Eye (tissue), 1 donor: ENCODE data around the gene GDI1.

Experiments
- DNase-seq: peaks from one replicate; pipeline ENCODE4 v3.0.0-alpha.2; 2015

Gene GDI1

DNA sequence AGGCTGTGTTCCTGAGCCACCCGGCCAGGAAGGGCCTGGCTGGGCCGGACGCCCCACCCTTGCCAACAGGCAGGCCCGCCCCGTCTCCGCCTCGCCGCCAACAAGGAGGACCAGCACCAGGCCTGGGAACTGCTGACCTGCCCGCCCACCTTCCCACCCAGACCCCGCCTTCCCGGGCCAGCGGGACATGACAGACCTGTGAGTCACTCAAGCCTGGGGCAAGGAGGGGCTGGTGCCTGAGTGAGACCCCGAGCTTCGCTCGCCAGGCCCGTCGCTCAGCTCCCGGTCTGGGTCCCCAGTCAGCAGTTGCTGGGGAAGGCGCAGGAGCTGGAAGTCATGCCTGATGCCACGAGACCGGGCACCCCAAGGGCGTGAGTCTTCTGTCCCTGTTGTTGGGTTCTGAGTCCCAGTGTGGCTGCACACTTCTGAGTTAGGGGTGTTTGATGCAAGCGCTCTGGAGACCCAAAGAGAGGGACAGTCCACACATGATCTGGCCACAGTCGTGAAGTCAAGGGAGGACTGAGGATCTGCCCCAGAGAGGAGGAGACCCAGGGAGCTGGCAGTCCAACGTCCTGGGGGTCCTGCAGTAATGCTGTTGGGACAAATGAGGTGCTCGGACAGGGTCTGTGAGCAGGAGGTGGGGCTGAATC is 27.6 kb upstream of the GDI1 start, which contains the start of gene DNASE1L1:
Gene DNASE1L1 (minus strand): TSS at position 33 of the 650 bp plus-strand sequence. CDS start 3,686 bp downstream, outside the sequence.
- no peak for DNase-seq

DNA sequence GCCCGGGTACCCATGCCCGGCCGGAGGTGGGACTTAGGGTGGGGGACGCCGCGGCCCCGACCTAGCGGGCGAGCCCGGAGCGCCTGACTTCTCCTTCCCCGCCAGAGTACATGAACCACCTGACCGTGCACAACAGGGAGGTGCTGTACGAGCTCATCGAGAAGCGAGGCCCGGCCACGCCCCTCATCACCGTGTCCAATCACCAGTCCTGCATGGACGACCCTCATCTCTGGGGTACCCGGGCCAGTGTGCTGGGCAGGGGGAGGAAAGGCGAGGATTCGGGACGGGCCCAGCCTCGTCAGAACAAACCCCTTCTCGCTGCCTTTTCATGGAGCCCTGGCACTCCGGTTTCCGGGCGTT is 25.0 kb upstream of the GDI1 start:
- peak; percentile 69 for DNase-seq

DNA sequence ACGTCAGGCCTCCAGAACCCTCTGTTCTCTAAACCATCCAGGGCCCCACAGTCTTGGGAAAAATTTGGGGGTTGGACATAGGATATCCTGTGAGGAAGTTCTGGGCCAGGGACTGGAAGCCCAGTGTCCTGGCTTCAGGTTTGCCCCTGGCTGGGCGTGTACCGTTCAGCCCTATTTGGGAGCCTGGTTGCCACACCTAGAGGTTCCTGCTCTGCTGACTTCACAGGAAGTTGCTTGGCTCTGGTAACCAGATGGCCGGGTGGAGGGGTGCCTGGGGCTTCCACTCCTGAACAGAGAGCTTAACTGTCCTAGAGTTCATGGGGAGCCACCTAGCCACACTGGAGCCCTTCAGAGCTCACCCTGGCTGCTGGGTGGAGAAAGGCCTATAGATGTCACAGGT is 24.5 kb upstream of the GDI1 start:
- DNase-seq: no peak

DNA sequence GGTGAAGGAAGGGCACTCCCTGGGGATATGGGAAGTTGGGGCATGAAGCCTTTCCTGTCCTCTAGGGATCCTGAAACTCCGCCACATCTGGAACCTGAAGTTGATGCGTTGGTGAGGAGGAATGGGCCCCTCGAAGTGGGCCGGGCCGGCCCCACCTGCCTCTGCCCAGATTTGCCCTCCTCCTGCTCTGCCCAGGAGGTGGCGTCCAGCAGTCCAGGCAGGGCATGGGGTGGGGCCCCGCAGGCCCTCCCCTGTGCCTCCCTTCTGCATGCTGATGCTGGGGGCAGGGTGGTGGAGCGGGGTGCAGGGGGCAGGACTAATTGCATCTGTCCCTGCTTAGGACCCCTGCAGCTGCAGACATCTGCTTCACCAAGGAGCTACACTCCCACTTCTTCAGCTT is 23.8 kb upstream of the GDI1 start:
- no peak for DNase-seq

DNA sequence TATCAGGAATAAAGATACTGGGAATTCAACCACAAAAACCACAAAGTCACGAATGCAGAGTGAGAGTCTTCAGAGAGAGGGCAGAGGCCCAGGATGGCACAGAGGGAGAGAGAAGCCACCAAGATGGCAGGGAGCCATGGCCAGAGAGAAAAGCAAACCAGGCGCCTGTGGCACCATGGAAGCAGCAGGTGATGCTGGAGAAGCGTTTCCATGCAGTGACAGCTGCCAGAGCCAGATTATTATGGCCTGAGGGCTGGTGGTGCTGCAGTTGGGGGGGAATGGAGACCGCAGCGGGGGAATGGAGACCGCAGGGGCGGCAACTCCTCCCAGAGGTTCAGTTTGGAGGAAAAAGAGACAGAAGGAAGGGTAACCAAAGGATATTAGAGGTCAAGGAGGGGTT is 19.8 kb upstream of the GDI1 start:
- no peak for DNase-seq

DNA sequence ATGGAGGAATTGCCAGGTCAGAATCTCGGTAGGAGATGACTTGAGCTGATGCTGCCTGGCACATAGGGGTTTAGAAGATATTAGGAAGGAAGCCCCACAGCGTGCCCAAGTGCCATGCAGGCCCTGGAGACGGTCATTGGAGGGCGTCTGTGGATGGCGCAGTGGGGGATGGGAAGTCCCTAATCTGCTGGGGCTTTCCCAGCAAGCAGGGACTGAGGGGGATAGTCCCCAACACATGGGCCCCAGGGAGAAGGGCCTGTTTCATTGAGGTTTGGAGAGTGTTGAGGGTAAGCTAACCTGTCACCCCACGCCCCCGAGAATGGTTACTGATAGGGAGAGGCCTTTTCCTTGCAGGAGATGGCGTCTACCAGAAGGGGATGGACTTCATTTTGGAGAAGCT is 17.8 kb upstream of the GDI1 start:
- no peak for DNase-seq

DNA sequence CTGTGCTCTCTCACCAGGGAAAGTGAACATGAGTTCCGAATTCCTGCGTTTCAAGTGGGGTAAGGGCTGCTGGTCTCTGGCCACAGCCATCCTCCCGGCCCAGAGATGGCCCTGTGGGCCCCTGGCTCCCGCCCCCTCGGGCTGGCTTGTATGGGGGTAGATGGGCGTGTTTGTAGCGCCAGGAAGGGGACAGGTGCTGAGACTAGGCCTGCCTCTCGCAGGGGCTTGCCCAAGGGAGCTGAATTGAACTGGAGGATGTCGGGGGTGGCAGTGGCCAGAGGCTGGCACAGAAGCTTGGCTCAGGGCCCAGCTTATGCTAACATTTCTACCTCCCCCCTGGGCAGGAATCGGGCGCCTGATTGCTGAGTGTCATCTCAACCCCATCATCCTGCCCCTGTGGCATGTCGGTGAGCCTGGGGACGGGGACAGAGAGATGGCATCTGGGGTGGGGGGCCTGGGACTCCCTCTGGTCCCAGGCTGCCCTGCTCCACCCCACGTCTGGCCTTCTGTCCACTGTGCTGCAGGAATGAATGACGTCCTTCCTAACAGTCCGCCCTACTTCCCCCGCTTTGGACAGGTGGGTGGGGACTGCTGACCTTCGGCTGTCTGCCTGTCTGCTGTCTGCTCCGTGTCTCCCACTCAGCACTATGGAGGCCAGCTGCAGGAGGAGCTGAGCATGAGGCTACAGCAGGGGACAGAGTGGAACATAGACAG is 17.1 kb upstream of the GDI1 start:
- DNase-seq: no peak

DNA sequence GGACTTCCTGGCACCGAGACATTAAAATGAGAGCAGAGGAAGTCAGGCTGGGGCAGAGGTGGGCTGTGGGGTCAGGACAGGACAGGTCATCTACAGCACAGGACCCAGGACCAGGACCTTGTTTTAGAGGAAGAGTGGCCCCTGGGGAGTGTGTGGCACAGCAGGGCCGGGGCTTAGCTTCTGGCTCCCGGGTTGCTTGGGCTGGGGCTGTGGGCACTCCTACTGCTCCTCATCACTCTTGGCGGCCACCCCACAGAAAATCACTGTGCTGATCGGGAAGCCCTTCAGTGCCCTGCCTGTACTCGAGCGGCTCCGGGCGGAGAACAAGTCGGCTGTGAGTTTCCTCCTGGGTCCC is 16.6 kb upstream of the GDI1 start:
- no peak for DNase-seq

DNA sequence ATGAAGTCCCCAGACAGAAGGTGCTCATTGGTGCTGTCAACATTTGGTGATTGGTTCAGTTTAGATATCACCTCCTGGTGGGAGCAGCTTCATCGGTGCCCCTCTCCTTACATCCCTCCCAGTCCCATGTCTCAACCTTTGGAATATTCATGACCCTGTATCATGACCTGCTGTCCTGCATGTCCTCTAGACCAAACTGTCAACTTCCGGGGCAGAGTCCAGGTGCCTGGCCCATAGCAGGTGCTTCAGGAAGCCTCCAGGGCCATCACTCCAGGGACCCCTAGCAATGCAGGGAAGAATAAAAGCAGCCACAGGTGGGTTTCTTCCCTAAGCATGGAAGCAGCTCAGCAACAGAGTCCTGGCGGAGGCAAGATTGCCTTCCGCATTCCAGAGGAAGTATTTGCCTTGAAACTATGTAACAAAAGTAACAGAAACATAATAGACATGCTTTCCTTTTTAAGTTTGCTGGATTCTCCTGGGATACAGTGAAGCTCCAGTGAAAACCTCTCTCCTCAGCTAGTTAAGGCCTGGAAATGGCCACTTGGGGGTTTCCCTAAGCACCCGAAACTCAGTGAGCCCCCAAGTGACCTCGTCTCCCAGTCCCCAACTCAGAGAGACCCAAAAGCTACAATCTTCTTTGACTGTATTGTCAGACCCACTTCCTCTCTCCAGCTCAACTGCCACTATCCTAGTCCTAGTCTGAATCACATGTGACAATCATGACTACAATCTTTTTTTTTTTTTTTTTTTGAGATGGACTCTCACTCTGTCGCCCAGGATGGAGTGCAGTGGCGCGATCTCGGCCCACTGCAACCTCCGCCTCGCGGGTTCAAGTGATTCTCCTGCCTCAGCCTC is 9.8 kb upstream of the GDI1 start:
- no peak for DNase-seq

DNA sequence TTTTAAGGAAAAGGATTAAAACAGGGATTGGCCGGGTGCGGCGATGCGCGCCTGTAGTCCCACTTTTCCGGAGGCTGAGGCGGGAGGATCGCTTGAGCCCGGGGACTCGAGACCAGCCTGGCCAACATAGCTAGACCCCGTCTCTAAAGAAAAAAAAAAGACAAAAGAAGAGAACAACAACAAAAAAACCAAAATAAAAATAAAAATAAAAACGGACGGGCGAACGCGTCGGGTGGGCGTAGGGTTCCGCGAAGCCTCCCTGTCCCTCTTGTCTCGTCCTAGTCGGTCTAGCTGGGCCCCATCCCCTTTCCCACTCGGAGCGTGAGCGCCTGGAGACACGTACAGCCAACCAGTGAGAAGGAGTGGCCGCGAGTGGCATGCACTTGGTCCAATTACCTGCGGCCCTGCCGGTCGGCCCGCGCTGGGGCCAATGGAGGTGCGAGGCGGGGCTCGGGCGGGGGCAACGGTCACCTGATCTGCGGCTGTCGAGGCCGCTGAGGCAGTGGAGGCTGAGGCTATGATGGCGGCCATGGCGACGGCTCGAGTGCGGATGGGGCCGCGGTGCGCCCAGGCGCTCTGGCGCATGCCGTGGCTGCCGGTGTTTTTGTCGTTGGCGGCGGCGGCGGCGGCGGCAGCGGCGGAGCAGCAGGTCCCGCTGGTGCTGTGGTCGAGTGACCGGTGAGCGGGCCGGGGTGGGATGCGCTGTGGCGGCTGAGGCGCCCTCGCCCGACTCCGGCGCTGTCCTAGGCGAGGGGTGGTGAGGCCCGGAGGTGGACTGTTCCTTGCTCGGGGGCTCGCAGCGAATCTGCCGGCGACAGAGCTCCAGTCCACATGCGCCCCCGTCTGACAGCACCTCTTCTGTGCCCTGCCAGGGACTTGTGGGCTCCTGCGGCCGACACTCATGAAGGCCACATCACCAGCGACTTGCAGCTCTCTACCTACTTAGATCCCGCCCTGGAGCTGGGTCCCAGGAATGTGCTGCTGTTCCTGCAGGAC is 8.5 kb upstream of the GDI1 start, which contains the start of gene ATP6AP1:
Gene ATP6AP1 (plus strand): TSS at position 502 of the 996 bp plus-strand sequence. CDS start 16 bp downstream, at position 518.
- DNase-seq: peak; percentile 94

DNA sequence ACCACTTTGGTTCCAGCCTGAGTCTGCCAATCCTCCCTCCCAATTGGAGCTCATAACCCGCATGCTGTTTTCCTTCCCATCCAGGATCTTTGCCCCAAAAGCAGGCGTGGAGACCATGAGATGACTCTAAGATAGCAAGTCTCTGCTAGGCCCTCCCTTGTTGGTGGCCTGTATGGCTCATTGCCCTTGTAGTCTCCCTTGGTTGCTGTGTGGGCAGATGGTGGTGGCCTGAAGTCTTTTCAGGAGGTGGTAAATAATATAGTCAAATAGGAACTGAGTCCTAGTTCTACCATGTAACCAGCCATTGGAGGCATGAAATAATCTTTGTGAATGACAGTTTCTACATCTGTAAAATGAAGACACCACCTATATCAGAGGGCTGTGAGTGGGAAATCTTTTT is 7.2 kb upstream of the GDI1 start:
- DNase-seq: no peak

DNA sequence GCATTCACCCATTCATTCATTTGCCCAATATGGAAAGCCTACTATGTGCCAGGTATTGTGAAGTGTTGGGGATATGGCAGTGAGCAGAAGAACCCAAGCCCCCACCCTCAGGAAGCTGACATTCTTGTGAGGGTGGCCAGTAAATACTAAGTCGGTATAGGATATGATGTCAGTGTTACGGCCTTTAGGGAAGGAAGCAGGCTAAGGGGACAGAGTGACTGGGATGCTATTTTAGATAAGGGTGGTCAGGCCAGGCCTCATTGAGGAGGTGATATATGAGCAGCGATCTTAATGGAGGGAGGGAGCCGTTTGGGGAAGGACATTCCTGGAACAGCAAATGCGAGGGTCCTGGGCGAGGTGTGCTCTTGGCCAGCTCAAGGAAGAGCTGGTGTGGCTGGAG is 6.5 kb upstream of the GDI1 start:
- DNase-seq: no peak

DNA sequence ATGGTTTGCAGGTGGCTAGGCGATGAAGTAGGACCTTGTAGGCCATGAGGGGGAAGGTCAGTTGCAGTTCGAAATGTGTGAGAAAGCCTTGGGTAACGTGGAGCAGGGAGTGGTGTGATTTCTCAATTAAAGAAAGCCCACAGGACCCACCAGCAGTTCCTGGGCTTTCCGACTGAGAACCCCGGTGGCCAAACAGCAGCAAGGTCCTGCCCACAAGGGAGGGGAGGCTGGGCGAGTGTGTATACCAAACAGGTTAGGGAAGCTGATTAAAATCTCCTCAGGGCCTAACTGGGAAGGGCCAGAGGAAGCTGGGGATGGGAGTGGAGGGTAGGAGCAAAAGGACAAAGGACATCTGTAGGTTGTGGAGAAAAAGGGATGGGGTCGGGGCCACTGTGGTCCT is 6.0 kb upstream of the GDI1 start:
- no peak for DNase-seq

DNA sequence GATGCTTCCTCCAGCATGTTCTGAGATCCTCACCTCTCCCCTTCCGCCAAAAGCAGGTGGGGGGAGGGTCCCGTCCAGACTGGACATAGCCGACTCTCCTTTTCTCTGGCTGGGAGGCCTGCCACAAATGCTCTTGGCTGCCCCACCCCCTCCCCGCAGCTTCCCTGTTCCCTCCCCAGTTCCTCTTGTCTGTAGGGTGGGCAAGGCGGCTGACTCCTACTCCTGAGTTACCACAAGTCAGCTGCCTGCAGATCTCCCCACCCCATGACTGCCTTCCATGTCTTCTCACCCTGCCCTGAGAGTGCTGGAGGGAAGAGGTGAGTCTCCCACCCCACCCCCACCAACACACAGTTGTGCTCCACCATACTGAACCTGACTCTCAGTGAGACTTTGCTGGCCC is 5.6 kb upstream of the GDI1 start:
- no peak for DNase-seq

DNA sequence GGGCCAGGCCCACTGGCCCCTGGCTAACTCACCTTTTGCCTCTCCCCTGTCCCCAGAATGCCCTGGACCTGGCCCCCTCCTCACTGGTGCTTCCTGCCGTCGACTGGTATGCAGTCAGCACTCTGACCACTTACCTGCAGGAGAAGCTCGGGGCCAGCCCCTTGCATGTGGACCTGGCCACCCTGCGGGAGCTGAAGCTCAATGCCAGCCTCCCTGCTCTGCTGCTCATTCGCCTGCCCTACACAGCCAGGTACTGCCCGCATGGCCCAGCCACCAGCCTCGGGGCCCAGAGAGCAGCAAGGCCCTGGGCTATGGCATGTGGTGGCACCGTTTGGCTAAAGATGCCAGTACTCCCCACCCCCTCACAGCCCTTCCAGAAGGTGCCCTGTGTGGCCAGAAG is 4.7 kb upstream of the GDI1 start:
- DNase-seq: no peak

DNA sequence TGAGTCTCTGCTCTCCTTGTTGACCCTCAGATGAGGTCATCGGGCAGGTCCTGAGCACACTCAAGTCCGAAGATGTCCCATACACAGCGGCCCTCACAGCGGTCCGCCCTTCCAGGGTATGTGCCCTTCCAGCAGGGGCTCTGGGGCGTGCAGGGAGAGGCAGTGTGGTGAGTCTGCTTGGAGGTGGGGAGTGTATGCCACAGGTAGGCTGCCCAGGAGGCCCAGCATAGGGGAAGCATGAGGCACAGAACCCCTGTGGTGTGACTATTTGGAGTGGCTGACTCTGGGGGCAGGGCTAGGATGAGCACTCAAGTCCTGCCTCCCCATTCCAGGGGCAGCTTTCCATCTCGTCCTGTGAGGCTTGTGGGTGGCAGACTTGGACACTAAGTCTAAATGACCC is 3.3 kb upstream of the GDI1 start:
- no peak for DNase-seq

DNA sequence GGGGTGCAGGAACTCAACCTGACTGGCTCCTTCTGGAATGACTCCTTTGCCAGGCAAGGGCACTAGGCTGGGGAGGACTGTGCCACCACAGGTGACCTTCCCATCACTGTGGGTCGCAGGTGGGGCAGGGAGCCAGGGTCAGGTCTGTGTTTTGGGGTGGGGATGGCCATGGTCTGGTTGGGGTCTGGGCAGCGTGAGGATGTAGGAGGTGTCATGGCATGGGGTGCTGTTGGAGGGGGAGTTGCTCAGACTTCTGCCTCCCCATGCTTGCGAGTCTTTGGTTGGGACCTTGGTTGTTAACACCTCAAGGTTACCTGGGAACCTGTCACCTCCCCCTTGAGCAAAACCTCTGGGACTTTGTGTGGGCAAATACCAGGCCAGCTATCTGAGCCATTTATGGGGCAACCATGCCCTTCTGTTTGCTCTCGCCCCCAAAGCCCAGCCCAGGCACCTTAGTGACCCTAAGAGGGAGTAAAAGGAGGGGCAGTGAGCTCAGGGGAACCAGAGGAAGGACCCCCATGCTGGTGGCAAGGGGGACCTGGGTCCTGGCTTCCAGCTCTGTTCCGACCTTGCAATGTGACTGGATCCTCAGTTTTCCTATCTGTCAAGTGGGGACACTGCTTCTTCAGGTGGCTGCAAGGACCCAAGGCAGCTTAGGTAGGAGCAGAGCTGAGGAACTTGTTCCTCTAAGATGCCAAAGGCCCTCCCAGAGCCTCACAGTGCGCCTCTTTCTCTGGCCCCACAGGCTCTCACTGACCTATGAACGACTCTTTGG is 2.4 kb upstream of the GDI1 start:
- no peak for DNase-seq

DNA sequence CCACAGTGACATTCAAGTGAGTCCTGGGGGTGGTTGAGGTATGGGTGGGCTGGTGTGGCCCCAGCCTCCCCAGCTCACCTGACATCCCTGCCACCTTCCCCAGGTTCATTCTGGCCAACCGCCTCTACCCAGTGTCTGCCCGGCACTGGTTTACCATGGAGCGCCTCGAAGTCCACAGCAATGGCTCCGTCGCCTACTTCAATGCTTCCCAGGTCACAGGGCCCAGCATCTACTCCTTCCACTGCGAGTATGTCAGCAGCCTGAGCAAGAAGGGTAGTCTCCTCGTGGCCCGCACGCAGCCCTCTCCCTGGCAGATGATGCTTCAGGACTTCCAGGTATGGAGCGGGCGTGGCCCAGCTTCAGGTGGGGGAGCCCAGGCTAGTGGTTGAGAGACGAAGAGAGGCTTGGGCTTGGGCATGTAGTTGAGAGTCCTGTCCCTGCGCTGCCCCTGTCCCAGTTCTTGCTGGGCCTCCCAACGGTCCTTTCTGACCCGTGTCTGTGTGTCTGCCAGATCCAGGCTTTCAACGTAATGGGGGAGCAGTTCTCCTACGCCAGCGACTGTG is 1.7 kb upstream of the GDI1 start:
- DNase-seq: no peak

DNA sequence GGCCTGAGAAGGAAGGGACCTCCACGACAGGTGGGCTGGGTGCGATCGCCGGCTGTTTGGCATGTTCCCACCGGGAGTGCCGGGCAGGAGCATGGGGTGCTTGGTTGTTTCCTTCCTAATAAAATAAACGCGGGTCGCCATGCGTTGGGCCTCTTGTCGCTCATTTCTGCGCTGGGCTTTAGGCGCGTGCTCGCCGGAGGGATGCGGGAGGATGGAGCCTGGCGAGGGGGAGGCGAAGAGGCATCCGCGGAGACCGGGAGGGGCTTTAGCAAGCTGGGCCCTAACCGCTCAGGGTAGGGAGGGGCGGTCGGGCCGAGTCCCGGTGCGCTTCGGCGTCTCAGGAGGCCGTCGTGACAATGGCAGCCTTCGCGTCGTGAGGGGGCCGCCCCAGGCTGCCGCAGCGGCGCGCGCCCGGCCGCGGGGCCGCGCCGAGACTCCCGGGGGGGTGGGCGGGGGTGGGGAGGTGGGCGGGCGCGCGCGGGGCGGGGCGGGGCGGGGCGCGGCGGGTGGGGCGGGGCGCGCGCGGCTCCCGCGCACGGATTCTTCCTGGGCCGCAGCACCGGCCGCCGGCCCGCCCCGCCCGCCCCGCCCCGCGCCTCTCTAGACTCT is 476 bp upstream of the GDI1 start:
- peak; percentile 62 for DNase-seq

DNA sequence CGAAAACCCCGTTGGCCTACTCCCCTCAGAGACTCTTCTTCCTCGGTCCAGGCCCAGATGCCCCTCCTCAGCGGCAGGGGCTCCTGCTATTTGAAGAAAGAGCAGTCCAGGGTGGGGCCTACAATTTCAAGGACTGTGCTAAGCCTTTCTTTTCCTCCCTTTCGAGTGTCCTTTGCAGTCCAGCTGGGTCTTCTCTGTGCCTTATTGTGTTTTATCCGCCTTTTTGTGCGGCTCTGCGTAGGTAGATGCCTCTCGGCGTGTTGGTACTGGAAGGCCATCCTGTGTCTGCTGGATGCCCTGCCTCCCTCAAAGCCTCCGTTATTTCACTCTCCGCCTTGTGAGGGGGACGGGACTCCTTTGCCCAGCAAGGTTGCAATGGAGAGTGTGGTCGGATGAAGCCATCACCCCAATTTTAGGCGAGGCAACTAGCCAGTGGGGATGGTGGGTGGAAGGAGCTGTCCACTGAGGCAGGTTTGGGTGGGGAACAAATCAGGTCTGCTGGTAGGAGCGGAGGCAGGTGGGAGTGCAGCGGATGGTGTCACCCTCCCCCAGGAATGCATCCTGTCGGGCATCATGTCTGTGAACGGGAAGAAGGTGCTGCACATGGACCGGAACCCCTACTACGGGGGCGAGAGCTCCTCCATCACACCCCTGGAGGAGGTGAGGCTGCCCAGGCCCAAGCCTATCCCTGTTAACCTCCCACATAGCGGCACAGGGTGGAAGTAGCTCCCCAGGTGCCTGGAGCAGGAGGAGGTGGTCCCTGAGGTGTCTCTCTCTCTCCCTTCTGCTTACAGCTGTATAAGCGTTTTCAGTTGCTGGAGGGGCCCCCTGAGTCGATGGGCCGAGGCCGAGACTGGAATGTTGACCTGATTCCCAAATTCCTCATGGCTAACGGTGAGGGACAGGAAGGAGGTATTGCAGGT is 1.3 kb downstream of the GDI1 start:
- DNase-seq: no peak
